ENCODE measurements around the gene HDDC3. TPM values are rescaled to one million over a fixed set of nuclear protein-coding genes. Genes with fewer than 3 reads are reported as not detected.
"Not testable (repeated sequence)": the region's sequence is repeated elsewhere in the genome, so short reads cannot be mapped to it uniquely, and the experiment has no call there.

Gene HDDC3
- total and polyA plus RNA-seq, 5 experiments from 2014 or later: 30.1 to 47.6 (median 34.1) TPM

DNA sequence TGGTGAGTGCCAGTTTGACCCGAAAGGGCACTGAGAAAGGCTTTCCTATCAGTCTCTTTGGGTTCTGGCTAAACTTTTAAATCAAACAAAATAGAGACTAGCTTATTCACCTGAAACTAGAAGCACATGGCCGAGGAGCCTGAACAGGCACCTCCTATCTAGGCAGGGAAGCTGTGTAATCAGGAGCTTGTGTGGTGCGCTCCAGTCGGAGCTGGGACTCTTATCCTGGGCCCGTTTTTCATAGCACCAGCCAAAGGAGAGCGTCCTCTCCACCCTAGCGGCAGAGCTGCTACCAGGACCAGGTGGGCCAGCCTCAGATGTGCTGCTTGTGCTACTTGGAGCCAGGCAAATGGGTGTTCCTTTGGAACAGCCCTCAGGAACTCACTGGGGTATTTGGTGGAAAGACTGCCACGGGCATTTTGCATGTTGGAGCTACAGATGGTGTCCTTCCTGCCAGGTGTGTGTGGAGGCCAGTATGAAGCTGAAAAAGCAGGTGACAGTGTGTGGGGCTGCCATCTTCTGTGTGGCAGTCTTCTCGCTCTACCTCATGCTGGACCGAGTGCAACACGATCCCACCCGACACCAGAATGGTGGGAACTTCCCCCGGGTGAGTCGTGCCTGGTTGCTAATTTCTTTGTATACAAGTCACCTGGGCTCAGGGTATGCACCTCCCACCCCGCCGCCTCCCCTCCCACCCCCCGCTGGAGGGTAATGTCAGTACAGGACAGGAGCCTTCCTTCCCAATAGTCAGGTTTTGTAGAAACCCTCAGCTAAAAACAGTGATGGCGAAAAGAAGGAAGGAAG lies 28.4 kb downstream of the HDDC3 start:
- Mint-ChIP-seq H3K9me3 (no peaks in the 10 kb centered on the region), H3K27ac (peak overlapping the region; percentile 69 to 91 (median 84)), H3K36me3 (peaks cover 0 to 39% (median 19%) of the 10 kb centered on the region in 3 donors), H3K27me3 (no peaks in the 10 kb centered on the region), H3K4me3 (peak overlapping the region; percentile 78 to 98 (median 84)), H3K4me1 (peaks cover 19 to 33% (median 26%) of the 10 kb centered on the region in 4 donors)
- DNase-seq (peak in 1 of 10 donors; percentile 54), ATAC-seq (no peak)
- POLR2A ChIA-PET: interaction anchor here (0.7 to 10.7 kb wide), 15 partner anchors 8 to 309 kb away, joined by 3 to 237 read pairs (median 6); partner anchors contain the start of genes BLM, HDDC3, RCCD1 and UNC45A

DNA sequence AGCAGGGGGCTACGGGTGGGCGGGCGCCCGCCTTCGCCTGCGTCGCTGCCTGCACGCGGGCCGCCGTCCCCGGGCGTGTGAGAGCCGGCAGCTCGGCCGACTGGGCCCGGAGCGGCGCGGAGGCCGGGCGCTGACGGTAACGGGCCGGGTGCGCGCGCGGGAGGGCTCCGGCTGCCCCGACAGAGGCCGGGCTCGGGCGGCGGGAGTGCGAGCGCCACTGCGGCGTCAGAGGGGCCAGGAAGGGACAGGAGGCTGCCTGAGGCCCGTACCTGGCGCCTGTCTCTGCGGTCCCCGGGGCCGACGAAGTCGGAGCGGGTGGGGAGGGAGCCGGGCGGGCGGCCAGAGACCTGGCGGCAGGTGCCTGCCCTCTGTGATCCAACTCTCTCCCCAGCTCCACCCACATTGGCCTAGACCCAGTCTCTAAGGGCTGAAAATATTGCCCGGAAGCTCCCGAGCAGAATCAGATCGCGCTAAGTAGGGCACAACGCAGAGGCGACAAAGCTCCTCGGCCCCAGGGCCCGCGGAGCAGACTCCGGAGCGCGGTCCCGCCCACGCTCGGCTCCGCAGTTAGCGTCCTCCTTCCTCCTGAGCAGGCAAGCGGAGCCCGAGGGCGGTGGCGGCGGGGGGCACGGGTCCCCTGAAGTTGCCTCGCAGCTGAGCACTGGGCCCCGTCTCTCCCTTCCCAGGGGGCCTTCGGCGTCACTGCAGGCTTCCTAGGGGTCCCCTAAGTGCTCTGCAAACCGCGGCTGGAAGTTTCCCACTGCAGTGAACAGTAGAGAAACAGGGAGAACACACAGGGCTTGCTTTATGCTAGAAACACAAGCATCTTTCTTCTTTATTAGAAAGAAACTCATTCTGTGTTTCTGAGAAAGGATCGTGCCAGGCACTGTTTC lies 29.3 kb downstream of the HDDC3 start, which contains the start of gene MAN2A2:
MAN2A2 (plus strand) TSS at position 463 of the 893 bp plus-strand sequence. CDS start 906 bp downstream, outside the sequence.
- peaks cover 0 to 33% (median 19%) of the 10 kb centered on the region in 3 donors for H3K36me3 Mint-ChIP-seq
- H3K4me3 Mint-ChIP-seq: peak within 1 kb of the TSS; percentile 81 to 98 (median 90)
- peak within 1 kb of the TSS; percentile 88 to 97 (median 91) for H3K27ac Mint-ChIP-seq
- peak; percentile 61 to 66 for ATAC-seq
- H3K9me3 Mint-ChIP-seq: no peaks in the 10 kb centered on the region
- POLR2A ChIA-PET: interaction anchor here (0.6 to 10.7 kb wide), 15 partner anchors 9 to 540 kb away, joined by 3 to 237 read pairs (median 6); partner anchors contain the start of genes BLM, HDDC3, RCCD1 and UNC45A
- H3K27me3 Mint-ChIP-seq: no peaks in the 10 kb centered on the region
- peak; percentile 51 to 85 (median 66) for DNase-seq
- H3K4me1 Mint-ChIP-seq: peaks cover 19 to 33% (median 26%) of the 10 kb centered on the region in 4 donors

DNA sequence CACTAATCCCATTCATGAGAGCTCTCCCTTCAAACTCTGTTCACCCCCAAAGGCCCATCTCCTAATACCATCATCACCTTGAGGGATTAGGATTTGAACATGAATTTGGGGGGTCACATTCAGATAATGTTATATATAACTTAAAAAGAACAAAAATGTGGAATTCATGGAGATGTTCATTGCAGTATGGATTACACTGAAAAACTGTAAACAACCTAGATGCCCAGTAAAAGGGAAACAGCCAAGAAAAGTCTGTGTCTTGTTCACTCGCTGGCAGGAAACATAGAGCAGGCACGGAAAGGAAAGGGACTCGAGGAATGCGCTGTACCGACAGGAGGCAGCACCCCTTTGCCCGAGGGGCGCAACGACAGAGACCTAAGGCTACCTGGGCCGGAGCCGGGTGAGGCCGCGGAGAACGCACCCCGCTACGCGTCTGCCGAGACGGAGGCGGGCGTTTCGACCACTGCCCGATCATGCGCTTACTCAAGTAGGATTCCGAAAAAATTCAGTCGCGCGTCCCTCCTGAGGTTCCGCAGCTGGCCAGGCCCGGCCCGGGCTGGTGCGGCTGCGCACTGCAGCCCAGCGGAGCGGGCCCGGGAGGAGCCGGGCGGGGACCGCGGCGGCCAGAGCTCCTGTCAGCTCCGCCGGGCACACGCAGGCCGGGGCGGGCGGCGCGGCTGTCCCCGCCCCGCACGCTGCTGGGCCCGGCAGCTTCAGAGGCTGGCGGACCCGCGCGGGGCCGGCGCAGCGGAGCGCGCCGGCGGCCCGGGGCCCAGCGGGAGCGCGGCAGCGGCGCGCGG lies 30.1 kb downstream of the HDDC3 start:
- DNase-seq (peak; percentile 56 to 82 (median 66)), ATAC-seq (peak; percentile 70 to 79)
- Mint-ChIP-seq H3K4me1 (peaks cover 19 to 32% (median 27%) of the 10 kb centered on the region in 4 donors), H3K4me3 (peak overlapping the region; percentile 81 to 91 (median 86)), H3K9me3 (no peaks in the 10 kb centered on the region), H3K27me3 (no peaks in the 10 kb centered on the region), H3K27ac (peak overlapping the region; percentile 83 to 97 (median 91)), H3K36me3 (peaks cover 0 to 24% (median 10%) of the 10 kb centered on the region in 3 donors)
- POLR2A ChIA-PET: interaction anchor here (0.6 to 10.7 kb wide), 12 partner anchors 10 to 539 kb away, joined by 3 to 237 read pairs (median 6); partner anchors contain the start of genes BLM, HDDC3, RCCD1 and UNC45A

DNA sequence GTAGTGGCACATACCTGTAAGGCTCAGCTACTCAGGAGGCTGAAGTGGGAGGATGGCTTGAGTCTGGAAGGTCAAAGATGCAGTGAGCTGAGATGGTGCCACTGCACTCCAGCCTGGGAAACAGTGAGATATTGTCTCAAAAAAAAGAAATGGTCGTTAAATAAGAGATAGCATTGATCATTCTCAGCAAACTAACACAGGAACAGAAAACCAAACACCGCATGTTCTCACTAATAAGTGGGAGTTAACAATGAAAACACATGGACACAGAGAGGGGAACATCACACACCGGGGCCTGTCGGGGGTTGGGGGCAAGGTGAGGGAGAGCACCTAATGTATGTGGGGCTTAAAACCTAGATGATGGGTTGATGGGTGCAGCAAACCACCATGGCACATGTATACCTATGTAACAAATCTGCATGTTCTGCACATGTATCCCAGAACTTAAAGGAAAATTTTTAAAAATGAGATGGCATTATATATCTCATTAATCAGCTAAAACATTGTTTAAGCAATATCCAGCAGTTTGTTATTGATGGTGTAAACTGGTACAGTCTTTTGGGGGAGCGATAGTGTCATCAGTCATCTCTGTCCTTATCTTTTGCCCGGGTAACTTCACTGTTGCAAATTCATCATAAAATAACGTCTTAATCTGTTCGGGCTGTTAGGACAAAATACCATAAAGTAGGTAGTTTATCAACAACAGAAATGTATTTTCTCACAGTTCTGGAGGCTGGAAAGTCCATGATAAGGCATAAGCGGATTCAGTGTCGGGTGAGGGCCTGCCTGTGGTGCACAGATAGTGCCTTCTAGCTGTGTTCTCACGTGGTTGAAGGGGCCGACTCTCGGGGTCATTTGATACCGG lies 30.9 kb downstream of the HDDC3 start:
- DNase-seq (peak in 1 of 10 donors; percentile 42), ATAC-seq (no peak)
- Mint-ChIP-seq H3K36me3 (peaks cover 0 to 16% (median 10%) of the 10 kb centered on the region in 3 donors), H3K27ac (peak overlapping the region; percentile 83 to 97 (median 91)), H3K4me1 (peaks cover 19 to 36% (median 29%) of the 10 kb centered on the region in 4 donors), H3K27me3 (no peaks in the 10 kb centered on the region), H3K9me3 (no peaks in the 10 kb centered on the region), H3K4me3 (peak overlapping the region; percentile 81 to 91 (median 86))
- POLR2A ChIA-PET: interaction anchor here (1.2 to 10.7 kb wide), 3 partner anchors 11 to 184 kb away, joined by 3 to 237 read pairs (median 11); partner anchors contain the start of genes BLM, HDDC3 and UNC45A

DNA sequence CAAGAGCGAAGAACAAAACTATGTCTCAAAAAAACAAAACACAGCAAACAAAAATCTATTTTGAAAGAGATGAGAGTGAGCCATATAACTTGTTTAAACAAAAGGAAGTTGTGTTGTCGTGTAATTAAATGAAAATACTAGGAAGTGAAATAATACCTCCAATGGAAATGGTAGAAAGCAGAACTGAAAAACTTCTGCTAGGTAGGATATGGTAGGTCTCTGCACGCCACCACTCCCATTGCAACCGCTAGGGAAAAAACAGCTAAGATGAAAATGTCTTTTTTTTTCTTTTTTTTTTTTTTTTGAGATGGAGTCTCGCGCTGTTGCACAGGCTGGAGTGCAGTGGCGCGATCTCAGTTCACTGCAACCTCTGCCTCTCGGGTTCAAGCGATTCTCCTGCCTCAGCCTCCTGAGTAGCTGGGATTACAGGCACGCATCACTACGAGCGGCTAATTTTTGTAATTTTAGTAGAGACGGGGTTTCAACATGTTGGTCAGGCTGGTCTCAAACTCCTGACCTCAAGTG lies 35.2 kb downstream of the HDDC3 start:
- H3K27ac Mint-ChIP-seq: peak overlapping the region in 1 of 10 donors; percentile 59
- H3K4me3 Mint-ChIP-seq, H3K27me3 Mint-ChIP-seq: not testable (repeated sequence)

DNA sequence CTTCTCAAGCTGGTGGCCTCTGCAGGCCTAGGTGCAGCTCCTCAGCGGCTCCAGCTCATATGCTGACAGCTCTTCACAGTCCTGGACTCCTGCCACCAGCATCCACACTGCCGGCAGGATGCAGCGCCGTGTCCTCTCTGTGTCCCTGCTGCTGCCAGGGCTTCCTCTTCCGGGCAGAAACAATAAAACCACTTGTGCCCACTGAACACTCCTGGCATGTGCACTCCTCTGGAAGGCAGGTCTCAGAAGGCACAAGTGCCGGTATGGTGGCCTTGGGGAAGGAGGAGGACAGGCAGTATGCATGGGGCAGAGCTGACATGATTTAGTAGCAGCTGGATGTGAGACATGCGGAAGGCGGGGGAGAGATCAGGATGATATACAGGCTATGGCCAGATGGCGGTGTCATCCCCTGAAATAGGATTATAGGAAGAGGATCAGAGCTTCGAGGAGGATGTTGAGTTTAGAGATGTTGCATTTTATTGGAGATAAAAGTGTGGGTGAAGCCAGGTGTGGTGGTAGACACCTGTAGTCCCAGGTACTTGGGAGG lies 36.7 kb downstream of the HDDC3 start:
- Mint-ChIP-seq H3K36me3 (no peaks in the 10 kb centered on the region), H3K4me3 (no peak overlapping the region), H3K4me1 (peaks cover 0 to 11% (median 2%) of the 10 kb centered on the region in 4 donors), H3K9me3 (no peaks in the 10 kb centered on the region), H3K27ac (peak overlapping the region in 2 of 10 donors; percentile 5 to 57), H3K27me3 (no peaks in the 10 kb centered on the region)
- DNase-seq: no peak
- ATAC-seq: no peak
- POLR2A ChIA-PET: interaction anchor here (1.3 kb wide), 1 partner anchor 41 kb away, joined by 3 read pairs; no protein-coding TSS in a partner anchor

More for the DNA sequence above, 35.2 kb downstream of the HDDC3 start:
- DNase-seq, H3K36me3 Mint-ChIP-seq, ATAC-seq, H3K9me3 Mint-ChIP-seq: not testable (repeated sequence)
- peaks cover 9 to 23% (median 10%) of the 10 kb centered on the region in 4 donors for H3K4me1 Mint-ChIP-seq
- POLR2A ChIA-PET: interaction anchor here (0.7 to 10.7 kb wide), 2 partner anchors 37 to 322 kb away, joined by 3 to 237 read pairs; partner anchors contain the start of genes HDDC3 and UNC45A

DNA sequence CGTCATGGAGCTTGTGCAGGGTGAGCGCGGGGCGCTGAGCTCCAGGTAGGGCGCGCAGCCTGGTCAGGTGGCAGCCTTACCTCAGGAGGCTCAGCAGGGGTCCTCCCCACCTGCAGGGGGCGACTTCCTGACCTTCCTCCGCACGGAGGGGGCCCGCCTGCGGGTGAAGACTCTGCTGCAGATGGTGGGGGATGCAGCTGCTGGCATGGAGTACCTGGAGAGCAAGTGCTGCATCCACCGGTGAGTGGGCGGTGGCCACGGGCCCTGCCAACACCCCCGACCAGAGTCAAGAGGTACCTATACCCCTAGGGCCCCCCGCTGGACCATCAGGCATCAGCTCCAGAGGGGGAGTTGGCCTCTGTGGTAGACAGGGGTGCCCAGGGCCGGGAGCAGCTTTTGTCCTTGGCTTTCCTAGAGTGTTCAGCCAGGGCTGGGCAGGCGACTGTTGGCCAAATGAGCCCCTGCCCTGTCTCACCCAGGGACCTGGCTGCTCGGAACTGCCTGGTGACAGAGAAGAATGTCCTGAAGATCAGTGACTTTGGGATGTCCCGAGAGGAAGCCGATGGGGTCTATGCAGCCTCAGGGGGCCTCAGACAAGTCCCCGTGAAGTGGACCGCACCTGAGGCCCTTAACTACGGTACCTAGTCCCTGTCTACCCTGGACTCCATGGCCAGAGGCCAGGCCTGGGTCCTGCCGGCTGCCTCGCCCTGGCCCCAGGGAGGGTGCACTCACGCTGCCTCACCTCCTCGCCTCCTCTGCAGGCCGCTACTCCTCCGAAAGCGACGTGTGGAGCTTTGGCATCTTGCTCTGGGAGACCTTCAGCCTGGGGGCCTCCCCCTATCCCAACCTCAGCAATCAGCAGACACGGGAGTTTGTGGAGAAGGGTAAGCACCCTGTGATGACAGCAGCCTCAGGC lies 38.9 kb downstream of the HDDC3 start:
- Mint-ChIP-seq H3K4me3 (no peak overlapping the region), H3K36me3 (no peaks in the 10 kb centered on the region), H3K9me3 (no peaks in the 10 kb centered on the region), H3K27me3 (peaks cover 0 to under 1% (median 0%) of the 10 kb centered on the region in 5 donors), H3K27ac (no peak overlapping the region), H3K4me1 (peaks cover 0 to 12% (median under 1%) of the 10 kb centered on the region in 4 donors)
- POLR2A ChIA-PET: interaction anchor here (2.3 kb wide), 1 partner anchor 10 kb away, joined by 7 read pairs; the partner anchor contains the start of gene MAN2A2
- DNase-seq (no peak), ATAC-seq (no peak)

DNA sequence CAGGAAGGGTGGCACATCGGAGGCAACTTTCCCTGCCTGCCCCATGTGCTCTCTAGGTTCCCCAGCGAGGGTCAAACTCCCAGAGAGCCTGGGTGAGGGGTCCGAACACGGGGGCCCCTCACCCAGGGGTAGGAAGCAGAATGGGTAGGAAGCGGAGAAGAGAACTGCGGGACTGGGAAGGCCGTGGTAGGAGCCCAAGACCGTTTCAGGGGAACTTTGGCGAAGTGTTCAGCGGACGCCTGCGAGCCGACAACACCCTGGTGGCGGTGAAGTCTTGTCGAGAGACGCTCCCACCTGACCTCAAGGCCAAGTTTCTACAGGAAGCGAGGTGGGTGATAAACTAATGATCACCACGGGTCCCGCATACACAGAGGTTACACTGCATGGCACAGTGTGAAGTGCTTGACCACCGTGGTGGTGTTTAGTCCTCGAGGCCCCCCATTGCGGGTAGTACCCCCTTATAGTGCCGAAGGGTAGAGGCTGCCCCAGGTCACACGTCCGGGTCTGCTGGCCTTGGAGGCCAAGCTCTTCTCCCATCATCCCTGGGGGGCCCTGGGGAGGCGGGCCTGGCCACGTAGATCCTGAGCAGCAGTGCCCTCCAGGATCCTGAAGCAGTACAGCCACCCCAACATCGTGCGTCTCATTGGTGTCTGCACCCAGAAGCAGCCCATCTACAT lies 39.7 kb downstream of the HDDC3 start:
- Mint-ChIP-seq H3K27ac (peak overlapping the region in 1 of 10 donors; percentile 53), H3K36me3 (no peaks in the 10 kb centered on the region), H3K9me3 (no peaks in the 10 kb centered on the region), H3K27me3 (peaks cover 0 to 3% (median 0%) of the 10 kb centered on the region in 5 donors), H3K4me1 (peaks cover 0 to 14% (median 2%) of the 10 kb centered on the region in 4 donors), H3K4me3 (no peak overlapping the region)
- ATAC-seq (no peak), DNase-seq (no peak)
- POLR2A ChIA-PET: interaction anchor here (2.3 kb wide), 1 partner anchor 11 kb away, joined by 7 read pairs; the partner anchor contains the start of gene MAN2A2

DNA sequence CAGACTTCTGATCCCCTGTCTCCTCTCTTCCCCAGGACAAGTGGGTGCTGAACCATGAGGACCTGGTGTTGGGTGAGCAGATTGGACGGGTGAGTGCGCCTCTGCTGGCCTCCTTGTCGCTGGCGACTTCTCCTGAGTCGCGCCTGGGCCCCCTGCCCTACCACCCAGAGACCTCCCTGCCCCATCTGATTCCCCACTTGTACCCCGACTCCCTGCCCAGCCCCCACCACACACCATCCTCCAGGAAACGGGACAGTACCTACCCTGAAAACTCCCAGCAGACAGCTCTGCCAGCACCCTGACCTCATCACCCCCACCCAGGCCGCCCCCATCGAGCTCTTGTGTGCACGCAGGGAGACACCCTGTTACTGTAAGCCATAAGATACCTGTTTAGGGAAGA lies 40.3 kb downstream of the HDDC3 start:
- Mint-ChIP-seq H3K4me1 (peaks cover 0 to 12% (median 3%) of the 10 kb centered on the region in 4 donors), H3K36me3 (no peaks in the 10 kb centered on the region), H3K4me3 (no peak overlapping the region), H3K9me3 (no peaks in the 10 kb centered on the region), H3K27me3 (peaks cover 0 to 5% (median 0%) of the 10 kb centered on the region in 5 donors), H3K27ac (peak overlapping the region in 1 of 10 donors; percentile 53)
- DNase-seq: no peak
- POLR2A ChIA-PET: interaction anchor here (2.3 kb wide), 1 partner anchor 12 kb away, joined by 7 read pairs; the partner anchor contains the start of gene MAN2A2
- ATAC-seq: no peak

All from naive thymus-derived CD8-positive, alpha-beta T cell (primary cell).